M059J (cell line): ENCODE data around the gene NBPF9. TPM values are rescaled to one million over a fixed set of nuclear protein-coding genes. Genes with fewer than 3 reads are reported as not detected.
"Not testable (repeated sequence)": the region's sequence is repeated elsewhere in the genome, so short reads cannot be mapped to it uniquely, and the experiment has no call there.

Experiments used
- DNase-seq: peaks from one replicate; pipeline ENCODE4 v3.0.0-alpha.2; 2012; ENCODE audit warnings: low read depth
- total RNA-seq: library from RNA; depleted of rRNA; stranded (reverse); fragments of >200 nt; shearing (Covaris generic); gene quantifications from 2 replicates; pipeline ENCODE4 v1.2.3, GENCODE V29; 2014

The NBPF9 gene
- total RNA-seq, 1 experiment from 2014 or later, result 18.8 TPM

- DNase-seq, result not testable (repeated sequence)
Measured at GRCh38 chr1:149015522-149015921, 87.8 kb downstream of the NBPF9 start.

DNA sequence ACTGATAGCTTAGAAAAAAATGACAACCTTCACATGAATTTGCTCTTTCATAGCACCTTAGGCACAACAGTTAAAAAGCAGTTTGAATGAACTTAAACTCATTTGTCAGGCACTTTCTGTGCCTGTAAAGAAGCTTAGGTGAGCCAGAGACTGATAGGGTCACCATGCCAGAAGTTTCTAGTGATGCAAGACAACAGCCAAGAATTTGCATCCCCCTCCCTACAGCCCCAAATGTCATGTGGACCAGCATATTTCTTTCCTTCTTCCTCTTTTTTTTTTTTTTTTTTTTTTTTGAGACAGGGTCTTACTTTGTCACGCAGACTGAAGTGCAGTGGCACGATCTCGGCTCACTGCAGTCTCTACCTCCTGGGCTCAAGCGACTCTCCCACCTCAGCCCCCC, 89.8 kb downstream of the NBPF9 start:
- DNase-seq, result not testable (repeated sequence)

DNA sequence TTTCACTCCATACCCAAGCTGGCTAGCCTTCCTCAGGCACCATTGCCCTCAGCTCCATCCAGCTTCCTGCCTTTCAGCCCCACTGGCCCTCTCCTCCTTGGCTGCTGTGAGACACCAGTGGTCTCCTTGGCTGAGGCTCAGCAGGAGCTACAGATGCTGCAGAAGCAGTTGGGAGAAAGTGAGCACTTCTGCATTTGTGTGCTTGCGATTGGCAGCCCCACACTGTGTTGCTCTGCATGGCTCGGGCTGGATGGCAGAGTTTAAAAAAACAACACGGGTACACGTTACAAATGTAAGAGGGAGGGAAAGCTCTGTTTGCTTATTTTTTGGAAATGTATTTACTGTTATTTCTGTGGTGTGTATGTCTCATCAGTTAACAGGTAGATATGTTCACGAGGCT, 90.8 kb downstream of the NBPF9 start:
- not testable (repeated sequence) for DNase-seq

- not testable (repeated sequence) for DNase-seq
Measured at GRCh38 chr1:149009761-149010160, 93.6 kb downstream of the NBPF9 start.

DNA sequence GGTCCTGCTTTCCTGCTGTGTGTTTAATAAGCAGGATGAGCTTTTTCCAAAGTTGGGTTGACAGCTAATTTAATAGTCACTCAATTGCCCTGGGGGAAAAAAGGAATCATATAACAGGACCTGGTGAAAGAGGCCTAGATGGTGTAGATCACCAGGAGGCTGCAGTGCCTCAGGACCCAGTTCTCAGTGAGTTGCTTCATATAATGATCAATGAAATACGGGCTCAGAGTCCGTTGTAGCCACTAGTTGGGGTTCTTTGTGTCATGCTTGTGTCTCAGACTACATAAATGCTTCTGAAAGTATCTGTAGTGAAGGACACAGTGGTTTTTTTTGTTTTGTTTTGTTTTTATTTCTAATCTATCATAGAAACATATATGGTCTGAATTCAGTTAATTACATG, 94.6 kb downstream of the NBPF9 start:
- not testable (repeated sequence) for DNase-seq

- not testable (repeated sequence) for DNase-seq
Measured at GRCh38 chr1:149008326-149008725, 95.0 kb downstream of the NBPF9 start.
